ENCODE data around the gene CACNB2. TPM values are rescaled to one million over a fixed set of nuclear protein-coding genes. Genes with fewer than 3 reads are reported as not detected.

Gene CACNB2
- total RNA-seq, 3 donors from 2014 or later: not detected

- Mint-ChIP-seq H3K4me3 (no peak overlapping the region), H3K9me3 (no peaks in the 10 kb centered on the region), H3K4me1 (ENCODE audit: low read depth) (no peaks in the 10 kb centered on the region), H3K36me3 (ENCODE audit: insufficient read depth) (no peaks in the 10 kb centered on the region), H3K27me3 (ENCODE audit: low read depth) (no peaks in the 10 kb centered on the region)
- no peak for ATAC-seq
- no peak for DNase-seq
These were observed 153.6 kb downstream of the CACNB2 start for GRCh38 chr10:18293536-18294510.

GRCh38 chr10:18294633-18295032, 154.4 kb downstream of the CACNB2 start:
- Mint-ChIP-seq H3K4me3 (no peak overlapping the region), H3K4me1 (ENCODE audit: low read depth) (no peaks in the 10 kb centered on the region), H3K27me3 (ENCODE audit: low read depth) (no peaks in the 10 kb centered on the region), H3K9me3 (no peaks in the 10 kb centered on the region), H3K36me3 (ENCODE audit: insufficient read depth) (no peaks in the 10 kb centered on the region)
- no peak for DNase-seq
- no peak for ATAC-seq

GRCh38 chr10:18297659-18298058, 157.4 kb downstream of the CACNB2 start:
- Mint-ChIP-seq H3K9me3 (no peaks in the 10 kb centered on the region), H3K27me3 (ENCODE audit: low read depth) (no peaks in the 10 kb centered on the region), H3K4me1 (ENCODE audit: low read depth) (no peaks in the 10 kb centered on the region), H3K36me3 (ENCODE audit: insufficient read depth) (no peaks in the 10 kb centered on the region), H3K4me3 (no peak overlapping the region)
- DNase-seq (no peak), ATAC-seq (no peak)

GRCh38 chr10:18298256-18298655, 158.0 kb downstream of the CACNB2 start:
- H3K4me3 Mint-ChIP-seq: no peak overlapping the region
- H3K27me3 Mint-ChIP-seq (ENCODE audit: low read depth): no peaks in the 10 kb centered on the region
- no peaks in the 10 kb centered on the region for H3K4me1 Mint-ChIP-seq (ENCODE audit: low read depth)
- no peaks in the 10 kb centered on the region for H3K36me3 Mint-ChIP-seq (ENCODE audit: insufficient read depth)
- ATAC-seq: no peak
- DNase-seq: no peak
- H3K9me3 Mint-ChIP-seq: no peaks in the 10 kb centered on the region

- Mint-ChIP-seq H3K27me3 (ENCODE audit: low read depth) (no peaks in the 10 kb centered on the region), H3K9me3 (no peaks in the 10 kb centered on the region), H3K4me3 (no peak overlapping the region), H3K36me3 (ENCODE audit: insufficient read depth) (no peaks in the 10 kb centered on the region), H3K4me1 (ENCODE audit: low read depth) (no peaks in the 10 kb centered on the region)
- DNase-seq: no peak
- no peak for ATAC-seq
These were observed 163.9 kb downstream of the CACNB2 start for GRCh38 chr10:18303851-18304801.

GRCh38 chr10:18306031-18306430, 165.8 kb downstream of the CACNB2 start:
- H3K36me3 Mint-ChIP-seq (ENCODE audit: insufficient read depth): no peaks in the 10 kb centered on the region

GRCh38 chr10:18308600-18308999, 168.4 kb downstream of the CACNB2 start:
- peaks cover 3% of the 10 kb centered on the region for H3K9me3 Mint-ChIP-seq
- H3K4me3 Mint-ChIP-seq: no peak overlapping the region
- H3K4me1 Mint-ChIP-seq (ENCODE audit: low read depth): no peaks in the 10 kb centered on the region
- no peaks in the 10 kb centered on the region for H3K27me3 Mint-ChIP-seq (ENCODE audit: low read depth)
- H3K36me3 Mint-ChIP-seq (ENCODE audit: insufficient read depth): no peaks in the 10 kb centered on the region
- DNase-seq: no peak
- ATAC-seq: no peak

More at GRCh38 chr10:18306031-18306430, 165.8 kb downstream of the CACNB2 start:
- ATAC-seq (no peak), DNase-seq (no peak)
- H3K4me1 Mint-ChIP-seq (ENCODE audit: low read depth): no peaks in the 10 kb centered on the region
- H3K27me3 Mint-ChIP-seq (ENCODE audit: low read depth): no peaks in the 10 kb centered on the region
- no peak overlapping the region for H3K4me3 Mint-ChIP-seq
- H3K9me3 Mint-ChIP-seq: peaks cover 2% of the 10 kb centered on the region

- Mint-ChIP-seq H3K27me3 (ENCODE audit: low read depth) (no peaks in the 10 kb centered on the region), H3K4me3 (no peak overlapping the region), H3K9me3 (peaks cover 3% of the 10 kb centered on the region), H3K36me3 (ENCODE audit: insufficient read depth) (no peaks in the 10 kb centered on the region), H3K4me1 (ENCODE audit: low read depth) (no peaks in the 10 kb centered on the region)
- DNase-seq (no peak), ATAC-seq (no peak)
These were observed 170.5 kb downstream of the CACNB2 start for GRCh38 chr10:18310761-18311160.

- H3K4me1 Mint-ChIP-seq (ENCODE audit: low read depth): no peaks in the 10 kb centered on the region
These were observed 172.3 kb downstream of the CACNB2 start for GRCh38 chr10:18312374-18313139.

GRCh38 chr10:18313140-18313530, 172.9 kb downstream of the CACNB2 start:
- H3K9me3 Mint-ChIP-seq: peaks cover 3% of the 10 kb centered on the region
- H3K36me3 Mint-ChIP-seq (ENCODE audit: insufficient read depth): no peaks in the 10 kb centered on the region
- H3K4me3 Mint-ChIP-seq: no peak overlapping the region
- H3K27me3 Mint-ChIP-seq (ENCODE audit: low read depth): no peaks in the 10 kb centered on the region
- ATAC-seq (no peak), DNase-seq (no peak)
- H3K4me1 Mint-ChIP-seq (ENCODE audit: low read depth): no peaks in the 10 kb centered on the region

More at GRCh38 chr10:18312374-18313139, 172.3 kb downstream of the CACNB2 start:
- ATAC-seq (no peak), DNase-seq (no peak)
- H3K4me3 Mint-ChIP-seq: no peak overlapping the region
- H3K27me3 Mint-ChIP-seq (ENCODE audit: low read depth): no peaks in the 10 kb centered on the region
- peaks cover 3% of the 10 kb centered on the region for H3K9me3 Mint-ChIP-seq
- no peaks in the 10 kb centered on the region for H3K36me3 Mint-ChIP-seq (ENCODE audit: insufficient read depth)

GRCh38 chr10:18313626-18314025, 173.4 kb downstream of the CACNB2 start:
- peaks cover 3% of the 10 kb centered on the region for H3K9me3 Mint-ChIP-seq
- no peaks in the 10 kb centered on the region for H3K27me3 Mint-ChIP-seq (ENCODE audit: low read depth)

GRCh38 chr10:18319628-18320027, 179.4 kb downstream of the CACNB2 start:
- DNase-seq: no peak
- Mint-ChIP-seq H3K27me3 (ENCODE audit: low read depth) (no peaks in the 10 kb centered on the region), H3K4me1 (ENCODE audit: low read depth) (no peaks in the 10 kb centered on the region)

More at GRCh38 chr10:18313626-18314025, 173.4 kb downstream of the CACNB2 start:
- DNase-seq (no peak), ATAC-seq (no peak)
- H3K36me3 Mint-ChIP-seq (ENCODE audit: insufficient read depth): no peaks in the 10 kb centered on the region
- H3K4me1 Mint-ChIP-seq (ENCODE audit: low read depth): no peaks in the 10 kb centered on the region
- H3K4me3 Mint-ChIP-seq: no peak overlapping the region

GRCh38 chr10:18321371-18321770, 181.1 kb downstream of the CACNB2 start:
- DNase-seq: no peak

More at GRCh38 chr10:18319628-18320027, 179.4 kb downstream of the CACNB2 start:
- Mint-ChIP-seq H3K4me3 (no peak overlapping the region), H3K9me3 (no peaks in the 10 kb centered on the region), H3K36me3 (ENCODE audit: insufficient read depth) (no peaks in the 10 kb centered on the region)
- ATAC-seq: no peak

GRCh38 chr10:18323916-18324315, 183.7 kb downstream of the CACNB2 start:
- H3K9me3 Mint-ChIP-seq: no peaks in the 10 kb centered on the region
- no peaks in the 10 kb centered on the region for H3K36me3 Mint-ChIP-seq (ENCODE audit: insufficient read depth)
- H3K4me1 Mint-ChIP-seq (ENCODE audit: low read depth): no peaks in the 10 kb centered on the region
- ATAC-seq (no peak), DNase-seq (no peak)
- H3K4me3 Mint-ChIP-seq: no peak overlapping the region
- H3K27me3 Mint-ChIP-seq (ENCODE audit: low read depth): no peaks in the 10 kb centered on the region

More at GRCh38 chr10:18321371-18321770, 181.1 kb downstream of the CACNB2 start:
- ATAC-seq: no peak
- Mint-ChIP-seq H3K4me3 (no peak overlapping the region), H3K27me3 (ENCODE audit: low read depth) (no peaks in the 10 kb centered on the region), H3K4me1 (ENCODE audit: low read depth) (no peaks in the 10 kb centered on the region), H3K36me3 (ENCODE audit: insufficient read depth) (no peaks in the 10 kb centered on the region), H3K9me3 (no peaks in the 10 kb centered on the region)
